Measurements from ENCODE around the gene HGF.

GRCh38 chr7:81684033-81684432 lies 85.8 kb downstream of the HGF start:
- TF ChIP-seq CTCF (IDR thresholded peaks at IDR 0.05) (no peak), POLR2AphosphoS5 (IDR thresholded peaks at IDR 0.05; ENCODE audit: low read depth, low read length) (no peak), RAD21 (IDR thresholded peaks at IDR 0.05; ENCODE audit: low read length) (no peak), FOXJ3 (CRISPR knock-in tag; IDR thresholded peaks at IDR 0.05) (no peak), GATA2 (CRISPR knock-in tag; IDR thresholded peaks at IDR 0.05) (no peak), REST (IDR thresholded peaks at IDR 0.05; ENCODE audit: low read depth, low read length) (no peak), USF2 (IDR thresholded peaks at IDR 0.05; ENCODE audit: borderline replicate concordance, low read depth, low read length) (no peak)
- TF ChIP-seq, protein P1, sequence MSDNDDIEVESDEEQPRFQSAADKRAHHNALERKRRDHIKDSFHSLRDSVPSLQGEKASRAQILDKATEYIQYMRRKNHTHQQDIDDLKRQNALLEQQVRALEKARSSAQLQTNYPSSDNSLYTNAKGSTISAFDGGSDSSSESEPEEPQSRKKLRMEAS (IDR thresholded peaks at IDR 0.05; ENCODE audit: low read depth): no peak

All from SK-N-SH (cell line).